NCI-H2227 treated with DMSO at 0.1 percent for 48 hours (cell line): Measurements from ENCODE around the gene DGKB.

Experiments used
- DNase-seq: peaks from one replicate; lab custom pipeline; 2025; lab: John Stamatoyannopoulos, UW

Gene DGKB

GRCh38 chr7:14115701-14116100 lies 786.9 kb downstream of the DGKB start:
- DNase-seq: no peak

GRCh38 chr7:14104861-14105260 lies 797.7 kb downstream of the DGKB start:
- DNase-seq: no peak

- no peak for DNase-seq
Observed at GRCh38 chr7:14096159-14096558, 806.4 kb downstream of the DGKB start.

GRCh38 chr7:14095233-14095950 lies 807.2 kb downstream of the DGKB start:
- no peak for DNase-seq
